ENCODE measurements around the gene SLC25A6.

- TF ChIP-seq RAD21 (conservative IDR thresholded peaks at IDR 0.05 in 1 of 2, IDR thresholded peaks at IDR 0.05 in 1 of 2) (no peak), RFX5 (IDR thresholded peaks at IDR 0.05) (no peak), POLR2A (IDR thresholded peaks at IDR 0.05; ENCODE audit: low read length) (no peak), EP300 (IDR thresholded peaks at IDR 0.05) (no peak), BCL3 (IDR thresholded peaks at IDR 0.05) (no peak), KDM1A (IDR thresholded peaks at IDR 0.05; ENCODE audit: low read depth) (no peak)
- TF ChIP-seq, protein P1, sequence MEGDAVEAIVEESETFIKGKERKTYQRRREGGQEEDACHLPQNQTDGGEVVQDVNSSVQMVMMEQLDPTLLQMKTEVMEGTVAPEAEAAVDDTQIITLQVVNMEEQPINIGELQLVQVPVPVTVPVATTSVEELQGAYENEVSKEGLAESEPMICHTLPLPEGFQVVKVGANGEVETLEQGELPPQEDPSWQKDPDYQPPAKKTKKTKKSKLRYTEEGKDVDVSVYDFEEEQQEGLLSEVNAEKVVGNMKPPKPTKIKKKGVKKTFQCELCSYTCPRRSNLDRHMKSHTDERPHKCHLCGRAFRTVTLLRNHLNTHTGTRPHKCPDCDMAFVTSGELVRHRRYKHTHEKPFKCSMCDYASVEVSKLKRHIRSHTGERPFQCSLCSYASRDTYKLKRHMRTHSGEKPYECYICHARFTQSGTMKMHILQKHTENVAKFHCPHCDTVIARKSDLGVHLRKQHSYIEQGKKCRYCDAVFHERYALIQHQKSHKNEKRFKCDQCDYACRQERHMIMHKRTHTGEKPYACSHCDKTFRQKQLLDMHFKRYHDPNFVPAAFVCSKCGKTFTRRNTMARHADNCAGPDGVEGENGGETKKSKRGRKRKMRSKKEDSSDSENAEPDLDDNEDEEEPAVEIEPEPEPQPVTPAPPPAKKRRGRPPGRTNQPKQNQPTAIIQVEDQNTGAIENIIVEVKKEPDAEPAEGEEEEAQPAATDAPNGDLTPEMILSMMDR (IDR thresholded peaks at IDR 0.05): no peak
- TF ChIP-seq, protein P2, sequence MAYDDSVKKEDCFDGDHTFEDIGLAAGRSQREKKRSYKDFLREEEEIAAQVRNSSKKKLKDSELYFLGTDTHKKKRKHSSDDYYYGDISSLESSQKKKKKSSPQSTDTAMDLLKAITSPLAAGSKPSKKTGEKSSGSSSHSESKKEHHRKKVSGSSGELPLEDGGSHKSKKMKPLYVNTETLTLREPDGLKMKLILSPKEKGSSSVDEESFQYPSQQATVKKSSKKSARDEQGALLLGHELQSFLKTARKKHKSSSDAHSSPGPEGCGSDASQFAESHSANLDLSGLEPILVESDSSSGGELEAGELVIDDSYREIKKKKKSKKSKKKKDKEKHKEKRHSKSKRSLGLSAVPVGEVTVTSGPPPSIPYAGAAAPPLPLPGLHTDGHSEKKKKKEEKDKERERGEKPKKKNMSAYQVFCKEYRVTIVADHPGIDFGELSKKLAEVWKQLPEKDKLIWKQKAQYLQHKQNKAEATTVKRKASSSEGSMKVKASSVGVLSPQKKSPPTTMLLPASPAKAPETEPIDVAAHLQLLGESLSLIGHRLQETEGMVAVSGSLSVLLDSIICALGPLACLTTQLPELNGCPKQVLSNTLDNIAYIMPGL (CRISPR knock-in tag; IDR thresholded peaks at IDR 0.05; ENCODE audit: borderline replicate concordance): no peak
- TF ChIP-seq, protein P3, sequence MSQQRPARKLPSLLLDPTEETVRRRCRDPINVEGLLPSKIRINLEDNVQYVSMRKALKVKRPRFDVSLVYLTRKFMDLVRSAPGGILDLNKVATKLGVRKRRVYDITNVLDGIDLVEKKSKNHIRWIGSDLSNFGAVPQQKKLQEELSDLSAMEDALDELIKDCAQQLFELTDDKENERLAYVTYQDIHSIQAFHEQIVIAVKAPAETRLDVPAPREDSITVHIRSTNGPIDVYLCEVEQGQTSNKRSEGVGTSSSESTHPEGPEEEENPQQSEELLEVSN (IDR thresholded peaks at IDR 0.05; ENCODE audit: borderline replicate concordance, low read depth): no peak
These were observed 28.5 kb upstream of the SLC25A6 start for GRCh38 chrX:1420371-1420770.
